Mucosa of descending colon (tissue), 3 donors: ENCODE data around the gene ROGDI. TPM values are rescaled to one million over a fixed set of nuclear protein-coding genes. Genes with fewer than 3 reads are reported as not detected.
A peak's percentile ranks its signal among the peaks of the same experiment; 100 is the strongest.

ENCODE experiments used
- ATAC-seq: fragments of 200-7000 bp; cut with Tn5 transposase; one replicate; pipeline ENCODE4 v1.9.1; 2020; ENCODE audit warnings: mild to moderate bottlenecking, moderate library complexity
- DNase-seq, 3 donors: peaks; one replicate each; pipeline ENCODE4 v3.0.0-alpha.2; 2020
- H3K36me3 ChIP-seq: fragments of 200-600 bp; one replicate; pipeline ENCODE4 v1.8.0; 2021; ENCODE audit warnings: low read depth, mild to moderate bottlenecking
- H3K4me1 ChIP-seq: fragments of 200-600 bp; one replicate; pipeline ENCODE4 v1.8.0; 2021; ENCODE audit warnings: low read depth, mild to moderate bottlenecking
- H3K4me3 ChIP-seq: fragments of 200-600 bp; one replicate; pipeline ENCODE4 v1.8.0; 2021; ENCODE audit warnings: mild to moderate bottlenecking
- H3K9me3 ChIP-seq: fragments of 200-600 bp; one replicate; pipeline ENCODE4 v1.8.0; 2021; ENCODE audit warnings: mild to moderate bottlenecking
- CTCF ChIP-seq: fragments of 200-600 bp; IDR thresholded peaks from one replicate; pipeline ENCODE4 v1.8.0; 2022; ENCODE audit warnings: antibody characterized with exemption, mild to moderate bottlenecking
- intact Hi-C, 2 donors: fragments of 100-400 bp; cut with DNase I in 1 of 2; cut with micrococcal nuclease in 1 of 2; formaldehyde crosslinking; loops; one replicate each; pipeline versions ENCODE4 v1.11.0 to v1.11.1; 2022; cut with DNase I, micrococcal nuclease
- long read RNA-seq, 2 donors: library from polyadenylated mRNA; unstranded; transcript quantifications; one replicate each; pipeline ENCODE4 v2.0.0, GENCODE V29; 2019 to 2021
- total RNA-seq, 3 donors: library from RNA; stranded (reverse); fragmentation: NEBNext Ultra II Directional in 2 of 3; extraction: Animal tissue kit (Norgen Biotek cat#: 25700) in 2 of 3; gene quantifications; one replicate each; pipeline versions ENCODE4 v1.2.1 to v1.2.4, GENCODE V29; 2021 to 2023
- donor health status: DM: no; HTN: no; CAD: no; lungs with moderate emphysema.
- donor health status: DM: no; HTN: no; CAD: no.
- donor health status: DM: no; HTN: yes; CAD: no.

Gene ROGDI, protein sequence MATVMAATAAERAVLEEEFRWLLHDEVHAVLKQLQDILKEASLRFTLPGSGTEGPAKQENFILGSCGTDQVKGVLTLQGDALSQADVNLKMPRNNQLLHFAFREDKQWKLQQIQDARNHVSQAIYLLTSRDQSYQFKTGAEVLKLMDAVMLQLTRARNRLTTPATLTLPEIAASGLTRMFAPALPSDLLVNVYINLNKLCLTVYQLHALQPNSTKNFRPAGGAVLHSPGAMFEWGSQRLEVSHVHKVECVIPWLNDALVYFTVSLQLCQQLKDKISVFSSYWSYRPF
- total RNA-seq: 10 to 100 TPM; 18.5 to 40.6 (median 31.7) TPM
- long read RNA-seq, donor 1, transcript ROGDI-201 (11 exons, 1,735 nt): major isoform, 46 of 84 reads
- long read RNA-seq, donor 1, partial matches to known transcripts: 17 of 84 reads
- long read RNA-seq, donor 1, other reads (novel, unspliced or antisense): 15 of 84 reads
- long read RNA-seq, donor 2, transcript ROGDI-201 (11 exons, 1,735 nt): major isoform, 5 of 7 reads
- long read RNA-seq, donor 2, partial matches to known transcripts: 0 of 7 reads
- long read RNA-seq, donor 2, other reads (novel, unspliced or antisense): 2 of 7 reads

GRCh38 chr16:4801962-4802658 lies at the start of gene ROGDI:
Gene ROGDI, minus strand, starts transcription at chr16:4802633. Its CDS starts 62 bp downstream, at chr16:4802571.
- ATAC-seq (peak; percentile 78), DNase-seq (peak; percentile 97 to 98 (median 97))
- peaks cover 27% of the 10 kb centered on the region for H3K4me1 ChIP-seq
- peak within 1 kb of the TSS; percentile 51 for H3K4me3 ChIP-seq
- H3K36me3 ChIP-seq: no peaks in the 10 kb centered on the region
- no peak for TF ChIP-seq CTCF
- intact Hi-C loops: no loop called here
- H3K9me3 ChIP-seq: no peaks in the 10 kb centered on the region

- DNase-seq (no peak), ATAC-seq (no peak)
- Histone ChIP-seq H3K4me1 (peaks cover 52% of the 10 kb centered on the region), H3K36me3 (no peaks in the 10 kb centered on the region), H3K4me3 (no peak overlapping the region), H3K9me3 (no peaks in the 10 kb centered on the region)
- TF ChIP-seq CTCF: no peak
- intact Hi-C loops: no loop called here
Observed at GRCh38 chr16:4850211-4850610, 47.8 kb upstream of the ROGDI start.

DNA sequence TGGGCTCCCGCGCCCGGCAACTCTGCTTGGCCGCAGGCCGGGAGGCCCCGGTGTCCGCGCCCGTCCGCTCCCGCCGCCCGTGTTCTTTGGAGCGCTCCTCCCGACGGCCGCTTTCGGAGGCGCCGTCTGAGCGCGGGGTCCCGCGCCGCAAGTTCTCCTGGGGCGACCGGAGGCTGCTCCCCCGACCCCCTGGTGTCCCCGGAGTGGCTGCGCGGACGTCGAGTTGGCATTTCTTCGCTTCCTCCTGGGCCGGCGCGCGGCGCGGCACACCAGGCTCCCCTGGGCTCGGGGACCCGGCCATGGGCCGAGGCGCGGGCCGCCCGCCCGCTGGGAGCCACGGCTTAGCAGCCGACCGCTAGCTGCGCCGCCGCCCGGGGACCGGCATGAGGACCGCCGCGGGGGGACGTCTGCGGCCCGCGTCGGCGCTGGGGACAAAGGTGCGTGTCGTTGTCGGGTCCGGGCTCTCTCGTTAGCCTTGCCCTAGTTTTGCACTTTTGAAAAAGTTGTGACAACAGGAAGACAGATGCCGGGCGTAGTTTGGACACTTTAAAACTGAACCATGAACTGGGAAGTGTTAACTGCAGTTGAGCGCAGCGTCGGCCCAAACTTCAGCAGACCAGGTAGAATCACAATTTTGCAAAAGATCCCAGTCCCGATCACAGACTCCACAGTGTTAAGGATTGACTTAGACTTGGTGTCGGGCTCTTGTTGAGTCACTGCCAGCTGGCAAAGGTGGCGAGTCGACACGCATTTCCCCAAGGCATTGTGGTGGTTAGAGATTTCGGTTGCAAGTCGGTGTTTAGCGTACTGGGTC lies 45.5 kb upstream of the ROGDI start:
- peak overlapping the region; percentile 98 for H3K4me3 ChIP-seq
- no peaks in the 10 kb centered on the region for H3K9me3 ChIP-seq
- no peaks in the 10 kb centered on the region for H3K36me3 ChIP-seq
- peaks cover 52% of the 10 kb centered on the region for H3K4me1 ChIP-seq
- no peak for TF ChIP-seq CTCF
- intact Hi-C loops: loop anchor here in 1 of 2 donors (10.0 kb wide), 1 partner anchor 107 kb away; the partner anchor contains the start of gene SEC14L5
- ATAC-seq (peak; percentile 42), DNase-seq (peak; percentile 62 to 76 (median 67))

GRCh38 chr16:4846901-4847773 lies 44.7 kb upstream of the ROGDI start, which contains the start of the genes GLYR1 and UBN1:
Gene GLYR1, minus strand, starts transcription at chr16:4847288. Its CDS starts 23 bp downstream, at chr16:4847265.
Gene UBN1, plus strand, starts transcription at chr16:4847481. Its CDS starts 5,437 bp downstream, at chr16:4852918.
- ATAC-seq: peak; percentile 90
- intact Hi-C loops: loop anchor here in 1 of 2 donors (10.0 kb wide), 1 partner anchor 108 kb away; the partner anchor contains the start of gene SEC14L5

More at GRCh38 chr16:4846901-4847773, 44.7 kb upstream of the ROGDI start, which contains the start of the genes GLYR1 and UBN1:
- Histone ChIP-seq H3K36me3 (no peaks in the 10 kb centered on the region), H3K4me3 (peak within 1 kb of the TSS; percentile 98), H3K9me3 (no peaks in the 10 kb centered on the region), H3K4me1 (peaks cover 47% of the 10 kb centered on the region)
- DNase-seq: peak; percentile 100
- no peak for TF ChIP-seq CTCF
